Measurements from ENCODE around the gene OSGEP. TPM values are rescaled to one million over a fixed set of nuclear protein-coding genes. Genes with fewer than 3 reads are reported as not detected.

Gene OSGEP
- total RNA-seq, 1 donor from 2014 or later: 67.0 TPM

DNA sequence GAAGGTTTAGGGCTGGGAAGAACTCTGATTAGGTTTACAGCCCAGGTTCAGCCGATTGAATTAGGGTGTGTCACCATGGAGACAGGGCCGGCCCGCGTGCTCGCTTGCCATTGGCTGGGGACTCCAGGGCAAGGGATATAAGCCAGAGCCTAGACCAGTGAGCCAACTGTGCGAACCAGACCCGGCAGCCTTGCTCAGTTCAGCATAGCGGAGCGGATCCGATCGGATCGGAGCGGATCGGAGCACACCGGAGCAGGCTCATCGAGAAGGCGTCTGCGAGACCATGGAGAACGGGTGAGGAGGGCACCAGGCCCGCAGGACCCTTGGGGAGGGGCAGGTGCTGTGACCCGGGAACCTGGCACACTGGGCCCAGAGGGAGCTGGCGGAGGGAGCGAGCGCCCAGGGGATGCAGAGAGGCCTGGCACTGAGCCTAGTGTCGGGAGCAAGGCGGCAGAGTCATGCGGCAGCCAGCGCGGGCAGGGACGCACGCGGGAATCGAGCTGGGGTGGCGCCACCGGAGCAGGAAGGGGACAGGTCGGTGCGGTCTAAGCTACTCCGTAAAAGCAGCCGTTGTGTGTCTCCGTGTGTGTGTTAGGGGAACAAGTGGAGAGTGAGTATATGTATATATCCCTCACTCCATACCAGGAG, 14.8 kb upstream of the OSGEP start, which contains the start of gene PNP:
Gene PNP (plus strand): TSS at position 165 of the 648 bp plus-strand sequence. CDS start 119 bp downstream, at position 284.
- Mint-ChIP-seq H3K36me3 (peaks cover 9% of the 10 kb centered on the region), H3K4me3 (peak within 1 kb of the TSS; percentile 96), H3K27me3 (ENCODE audit: insufficient read depth, low read depth) (peaks cover 5% of the 10 kb centered on the region), H3K4me1 (peaks cover 12% of the 10 kb centered on the region), H3K9me3 (no peaks in the 10 kb centered on the region), H3K27ac (peak within 1 kb of the TSS; percentile 98)
- Histone ChIP-seq H2AFZ (replicated peaks) (peak within 1 kb of the TSS; percentile 98), H3K27ac (no peak within 1 kb of the TSS), H3F3A (ENCODE audit: low read depth) (peaks cover 16% of the 10 kb centered on the region), H3K9ac (peak within 1 kb of the TSS; percentile 70), H3K4me2 (peak within 1 kb of the TSS; percentile 76), H3K9me3 (ENCODE audit: low read depth) (no peaks in the 10 kb centered on the region), H4K20me1 (ENCODE audit: low read depth) (no peaks in the 10 kb centered on the region), H3K4me3 (peak within 1 kb of the TSS; percentile 70), H3K36me3 (no peaks in the 10 kb centered on the region), H3K27me3 (no peaks in the 10 kb centered on the region), H3K4me1 (peaks cover 5% of the 10 kb centered on the region), H3K79me2 (ENCODE audit: low read depth) (peaks cover 28% of the 10 kb centered on the region)
- TF ChIP-seq EZH2 (IDR thresholded peaks at IDR 0.05): no peak
- no peak for TF ChIP-seq EZH2phosphoT487 (IDR thresholded peaks at IDR 0.05)
- TF ChIP-seq, protein P1, sequence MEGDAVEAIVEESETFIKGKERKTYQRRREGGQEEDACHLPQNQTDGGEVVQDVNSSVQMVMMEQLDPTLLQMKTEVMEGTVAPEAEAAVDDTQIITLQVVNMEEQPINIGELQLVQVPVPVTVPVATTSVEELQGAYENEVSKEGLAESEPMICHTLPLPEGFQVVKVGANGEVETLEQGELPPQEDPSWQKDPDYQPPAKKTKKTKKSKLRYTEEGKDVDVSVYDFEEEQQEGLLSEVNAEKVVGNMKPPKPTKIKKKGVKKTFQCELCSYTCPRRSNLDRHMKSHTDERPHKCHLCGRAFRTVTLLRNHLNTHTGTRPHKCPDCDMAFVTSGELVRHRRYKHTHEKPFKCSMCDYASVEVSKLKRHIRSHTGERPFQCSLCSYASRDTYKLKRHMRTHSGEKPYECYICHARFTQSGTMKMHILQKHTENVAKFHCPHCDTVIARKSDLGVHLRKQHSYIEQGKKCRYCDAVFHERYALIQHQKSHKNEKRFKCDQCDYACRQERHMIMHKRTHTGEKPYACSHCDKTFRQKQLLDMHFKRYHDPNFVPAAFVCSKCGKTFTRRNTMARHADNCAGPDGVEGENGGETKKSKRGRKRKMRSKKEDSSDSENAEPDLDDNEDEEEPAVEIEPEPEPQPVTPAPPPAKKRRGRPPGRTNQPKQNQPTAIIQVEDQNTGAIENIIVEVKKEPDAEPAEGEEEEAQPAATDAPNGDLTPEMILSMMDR (IDR thresholded peaks at IDR 0.05): no peak
- DNase-seq (ENCODE audit: low spot score): peak; percentile 96

DNA sequence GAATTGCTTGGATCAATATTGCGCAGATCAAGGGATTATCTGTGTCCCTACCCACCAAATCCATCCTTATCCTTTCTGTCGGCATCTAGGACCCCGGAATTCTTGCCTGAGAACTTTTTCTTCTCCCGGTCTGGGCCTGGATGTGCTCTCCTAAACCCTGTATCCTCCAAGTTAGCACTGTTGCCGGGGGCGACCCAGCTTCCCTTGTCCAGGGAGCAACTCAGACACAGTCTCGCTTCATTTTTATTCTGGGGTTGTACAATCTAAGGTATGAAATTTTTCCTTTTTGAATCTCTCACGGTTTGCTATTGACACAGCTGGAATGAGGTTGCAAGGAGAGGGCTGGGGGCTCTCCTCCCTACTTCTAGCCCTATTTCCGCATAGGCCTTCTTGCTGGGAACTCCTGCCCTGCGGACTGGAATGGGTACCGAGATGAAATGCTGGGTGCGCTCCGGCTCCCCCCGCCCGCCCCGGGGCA, 14.2 kb upstream of the OSGEP start:
- H4K20me1 ChIP-seq (ENCODE audit: low read depth): no peaks in the 10 kb centered on the region
- TF ChIP-seq EZH2phosphoT487 (IDR thresholded peaks at IDR 0.05) (no peak), EZH2 (IDR thresholded peaks at IDR 0.05) (peak; percentile 16)
- Mint-ChIP-seq H3K27ac (peak overlapping the region; percentile 98), H3K9me3 (no peaks in the 10 kb centered on the region), H3K4me3 (peak overlapping the region; percentile 96), H3K27me3 (ENCODE audit: insufficient read depth, low read depth) (peaks cover 7% of the 10 kb centered on the region), H3K36me3 (peaks cover 3% of the 10 kb centered on the region), H3K4me1 (peaks cover 12% of the 10 kb centered on the region)
- peaks cover 16% of the 10 kb centered on the region for H3F3A ChIP-seq (ENCODE audit: low read depth)
- no peak overlapping the region for H3K27ac ChIP-seq
- peak overlapping the region; percentile 98 for H2AFZ ChIP-seq (replicated peaks)
- H3K36me3 ChIP-seq: no peaks in the 10 kb centered on the region
- H3K27me3 ChIP-seq: no peaks in the 10 kb centered on the region
- H3K4me2 ChIP-seq: peak overlapping the region; percentile 76
- H3K9me3 ChIP-seq (ENCODE audit: low read depth): no peaks in the 10 kb centered on the region
- DNase-seq (ENCODE audit: low spot score): peak; percentile 36
- no peak overlapping the region for H3K9ac ChIP-seq
- peak overlapping the region; percentile 70 for H3K4me3 ChIP-seq
- H3K79me2 ChIP-seq (ENCODE audit: low read depth): peaks cover 28% of the 10 kb centered on the region
- peaks cover 5% of the 10 kb centered on the region for H3K4me1 ChIP-seq

DNA sequence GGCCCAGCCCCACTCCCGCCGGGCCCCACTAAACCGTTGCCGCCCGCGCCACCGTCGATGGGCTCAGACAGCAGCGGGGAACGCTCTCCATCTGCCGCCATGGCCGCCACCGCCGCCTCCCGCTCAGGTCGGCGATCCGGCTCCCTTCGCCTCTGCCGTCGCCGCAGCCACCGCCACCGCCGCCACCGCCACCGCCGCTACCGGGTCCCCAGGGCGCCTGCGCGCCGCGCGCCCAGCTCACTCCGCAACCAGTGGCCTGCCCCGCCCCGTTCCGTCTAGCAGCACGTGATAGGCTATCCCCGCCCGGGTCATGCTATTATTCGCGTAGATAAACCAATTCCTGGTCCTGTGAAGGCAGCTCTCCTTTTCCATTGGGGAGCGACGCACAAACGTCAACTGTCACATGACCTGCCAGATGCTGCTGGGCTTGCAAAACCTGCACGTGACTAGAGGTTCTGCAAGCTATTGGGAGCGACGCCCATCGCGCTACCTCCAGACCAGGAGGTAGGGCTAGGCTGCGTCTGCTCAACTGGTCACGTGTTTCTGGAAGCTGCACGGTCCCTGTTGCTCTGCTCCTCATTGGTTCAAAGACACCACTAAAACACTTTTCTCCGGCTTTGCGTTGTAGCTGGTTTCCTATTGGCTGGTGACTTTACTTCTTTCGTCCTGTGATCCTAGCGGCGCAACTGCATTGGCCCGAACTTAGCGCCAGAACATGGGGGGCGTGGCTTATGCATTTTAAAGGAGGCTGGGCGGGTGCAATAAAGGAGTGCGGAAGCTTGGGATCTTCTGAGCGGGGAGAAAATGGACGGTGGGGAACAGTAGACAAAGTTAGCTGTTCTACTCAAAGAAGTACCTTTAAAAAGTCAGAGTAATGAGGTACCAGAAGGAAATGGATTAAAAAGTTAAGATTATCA, 6.9 kb upstream of the OSGEP start, which contains the start of gene PIP4P1:
Gene PIP4P1 (minus strand): TSS at position 210 of the 917 bp plus-strand sequence. CDS start 109 bp downstream, at position 101.
- peak; percentile 99 for DNase-seq (ENCODE audit: low spot score)
- H4K20me1 ChIP-seq (ENCODE audit: low read depth): peaks cover 14% of the 10 kb centered on the region
- Mint-ChIP-seq H3K27ac (peak within 1 kb of the TSS; percentile 90), H3K4me3 (peak within 1 kb of the TSS; percentile 94), H3K4me1 (peaks cover 20% of the 10 kb centered on the region), H3K36me3 (peaks cover 13% of the 10 kb centered on the region), H3K27me3 (ENCODE audit: insufficient read depth, low read depth) (peaks cover 7% of the 10 kb centered on the region), H3K9me3 (no peaks in the 10 kb centered on the region)
- H3K4me2 ChIP-seq: peak within 1 kb of the TSS; percentile 96
- TF ChIP-seq EZH2 (IDR thresholded peaks at IDR 0.05) (no peak), EZH2phosphoT487 (IDR thresholded peaks at IDR 0.05) (no peak)
- TF ChIP-seq, protein P1 (IDR thresholded peaks at IDR 0.05): no peak
- peak within 1 kb of the TSS; percentile 89 for H3K9ac ChIP-seq
- peaks cover 52% of the 10 kb centered on the region for H3F3A ChIP-seq (ENCODE audit: low read depth)
- H3K79me2 ChIP-seq (ENCODE audit: low read depth): peaks cover 32% of the 10 kb centered on the region
- H3K4me1 ChIP-seq: peaks cover 13% of the 10 kb centered on the region
- no peak within 1 kb of the TSS for H2AFZ ChIP-seq (replicated peaks)
- H3K27me3 ChIP-seq: no peaks in the 10 kb centered on the region
- H3K9me3 ChIP-seq (ENCODE audit: low read depth): no peaks in the 10 kb centered on the region
- H3K36me3 ChIP-seq: peaks cover 3% of the 10 kb centered on the region
- H3K27ac ChIP-seq: peak within 1 kb of the TSS; percentile 88
- H3K4me3 ChIP-seq: peak within 1 kb of the TSS; percentile 87
